Panc1 (cell line): ENCODE data around the gene PRKCB.

Source experiments
- CTCF ChIP-seq: fragments of 450-650 bp; IDR thresholded peaks from 2 replicates; pipeline ENCODE4 v1.5.1; 2017; ENCODE audit warnings: mild to moderate bottlenecking
- POLR2AphosphoS5 ChIP-seq: IDR thresholded peaks from 2 replicates; pipeline ENCODE4 v1.6.1; 2012; ENCODE audit warnings: mild to moderate bottlenecking, low read depth, low read length, moderate library complexity
- REST ChIP-seq, 2 experiments: IDR thresholded peaks; 2 replicates each; pipeline ENCODE4 v1.6.1; 2011 to 2012; ENCODE audit warnings: low read depth in 2 of 2, control low read depth in 1 of 2, low read length in 1 of 2, mild to moderate bottlenecking in 1 of 2, moderate library complexity in 1 of 2; ENCODE audit not compliant: insufficient read depth in 1 of 2
- TCF7L2 ChIP-seq: IDR thresholded peaks from 2 replicates; pipeline ENCODE4 v1.6.1; 2011; ENCODE audit warnings: mild to moderate bottlenecking, low read depth, low read length, inconsistent platforms

GRCh38 chr16:24111724-24112302 lies 276.0 kb downstream of the PRKCB start:
- no peak for TF ChIP-seq CTCF
- no peak for TF ChIP-seq TCF7L2
- TF ChIP-seq POLR2AphosphoS5, result no peak
- TF ChIP-seq REST (IDR thresholded peaks at IDR 0.05; ENCODE audit: insufficient read depth in 1 of 2, low read depth in 2 of 2, low read length in 1 of 2), result no peak
